Fibroblast of lung (primary cell): Measurements from ENCODE around the gene KCNC2. TPM values are rescaled to one million over a fixed set of nuclear protein-coding genes. Genes with fewer than 3 reads are reported as not detected.

ENCODE experiments used
- DNase-seq, 2 donors: peaks; one replicate each; pipeline versions ENCODE4 v3.0.0 to v3.0.0-alpha.2; 2010; ENCODE audit warnings: low read depth in 2 of 2
- H2AFZ ChIP-seq: 2 replicates; pipeline ENCODE4 v1.5.1; 2012; ENCODE audit warnings: low read length, control low read depth, inconsistent platforms
- H3K27ac ChIP-seq: 2 replicates; pipeline ENCODE4 v1.5.1; 2011; ENCODE audit warnings: low read length, control low read depth; ENCODE audit not compliant: insufficient read depth
- H3K27me3 ChIP-seq: 2 replicates; pipeline ENCODE4 v1.5.1; 2011; ENCODE audit warnings: mild to moderate bottlenecking, low read length; ENCODE audit not compliant: control insufficient read depth, insufficient read depth
- H3K36me3 ChIP-seq: 2 replicates; pipeline ENCODE4 v1.5.1; 2011; ENCODE audit warnings: low read length; ENCODE audit not compliant: control insufficient read depth, insufficient read depth
- H3K4me1 ChIP-seq: 2 replicates; pipeline ENCODE4 v1.5.1; 2011; ENCODE audit warnings: low read length; ENCODE audit not compliant: control insufficient read depth, insufficient read depth; ENCODE audit errors: extremely low read depth
- H3K4me2 ChIP-seq: 2 replicates; pipeline ENCODE4 v1.5.1; 2011; ENCODE audit warnings: low read length, control low read depth; ENCODE audit not compliant: insufficient read depth; ENCODE audit errors: extremely low read depth
- H3K4me3 ChIP-seq, 4 experiments: fragments of 200-600 bp in 1 of 4; sonication (generic) in 1 of 4; replicated peaks in 1 of 4; 2 replicates each; pipeline ENCODE4 v1.5.1; 2011 to 2016; ENCODE audit warnings: low read length in 4 of 4, low read depth in 3 of 4, mild to moderate bottlenecking in 3 of 4, control low read depth in 2 of 4, inconsistent platforms in 1 of 4, mixed read lengths in 1 of 4; ENCODE audit not compliant: insufficient read depth in 1 of 4; ENCODE audit errors: control extremely low read depth in 1 of 4
- H3K79me2 ChIP-seq: 2 replicates; pipeline ENCODE4 v1.5.1; 2012; ENCODE audit warnings: mild to moderate bottlenecking, low read length, inconsistent platforms; ENCODE audit not compliant: control insufficient read depth, insufficient read depth
- H3K9ac ChIP-seq: 2 replicates; pipeline ENCODE4 v1.5.1; 2011; ENCODE audit warnings: mild to moderate bottlenecking, low read length, control low read depth; ENCODE audit not compliant: insufficient read depth
- H3K9me3 ChIP-seq: 2 replicates; pipeline ENCODE4 v1.5.1; 2012; ENCODE audit warnings: low read depth, low read length; ENCODE audit not compliant: control insufficient read depth, insufficient read depth
- H4K20me1 ChIP-seq: 2 replicates; pipeline ENCODE4 v1.5.1; 2011; ENCODE audit warnings: low read length; ENCODE audit not compliant: control insufficient read depth, insufficient read depth; ENCODE audit errors: extremely low read depth
- CTCF ChIP-seq, 2 donors: IDR thresholded peaks in 1 of 2; conservative IDR thresholded peaks in 1 of 2; 1 replicate in 1 of 2; 2 replicates in 1 of 2; pipeline ENCODE4 v1.5.1; 2011 to 2012; ENCODE audit warnings: low read length in 2 of 2, control low read depth in 1 of 2, inconsistent platforms in 1 of 2, low read depth in 1 of 2, mild to moderate bottlenecking in 1 of 2
- EZH2 ChIP-seq: IDR thresholded peaks from 2 replicates; pipeline ENCODE4 v1.5.1; 2012; ENCODE audit warnings: low read length, control low read depth, mild to moderate bottlenecking; ENCODE audit errors: missing control alignments
- polyA plus RNA-seq, 2 donors: library from polyadenylated mRNA; depleted of rRNA in 1 of 2; stranded (reverse) in 1 of 2; unstranded in 1 of 2; fragments of >200 nt; gene quantifications; 2 replicates each; pipeline ENCODE4 v1.2.1, GENCODE V29; 2011 to 2012; ENCODE audit warnings: missing spikeins in 1 of 2
- total RNA-seq: library from RNA; depleted of rRNA; stranded (reverse); fragments of >200 nt; gene quantifications from 2 replicates; pipeline ENCODE4 v1.2.1, GENCODE V29; 2014

The KCNC2 gene
- total and polyA plus RNA-seq, 2 donors (not counting 1 experiment from before 2014, with no cell fraction given), result not detected

GRCh38 chr12:75058228-75058627 lies 151.4 kb downstream of the KCNC2 start:
- Histone ChIP-seq H3K79me2 (no peaks in the 10 kb centered on the region), H3K9ac (no peak overlapping the region), H3K4me1 (no peaks in the 10 kb centered on the region), H3K4me2 (no peak overlapping the region), H3K27me3 (no peaks in the 10 kb centered on the region), H3K4me3 (no peak overlapping the region), H3K9me3 (no peaks in the 10 kb centered on the region), H3K27ac (no peak overlapping the region), H4K20me1 (no peaks in the 10 kb centered on the region), H2AFZ (no peak overlapping the region), H3K36me3 (no peaks in the 10 kb centered on the region)
- TF ChIP-seq CTCF (conservative IDR thresholded peaks at IDR 0.05 in 1 of 2, IDR thresholded peaks at IDR 0.05 in 1 of 2; ENCODE audit: low read depth in 1 of 2, low read length in 2 of 2), result no peak
- TF ChIP-seq EZH2, result no peak
- DNase-seq, result no peak

GRCh38 chr12:75048767-75049166 lies 160.9 kb downstream of the KCNC2 start:
- H3K4me2 ChIP-seq, result no peak overlapping the region
- TF ChIP-seq EZH2, result no peak
- H3K9me3 ChIP-seq, result no peaks in the 10 kb centered on the region
- no peaks in the 10 kb centered on the region for H3K4me1 ChIP-seq
- H3K36me3 ChIP-seq, result no peaks in the 10 kb centered on the region
- no peak overlapping the region for H2AFZ ChIP-seq
- H3K79me2 ChIP-seq, result no peaks in the 10 kb centered on the region
- H4K20me1 ChIP-seq, result no peaks in the 10 kb centered on the region
- H3K27me3 ChIP-seq, result no peaks in the 10 kb centered on the region
- H3K27ac ChIP-seq, result no peak overlapping the region
- no peak overlapping the region for H3K9ac ChIP-seq
- H3K4me3 ChIP-seq, result no peak overlapping the region
- DNase-seq, result no peak

GRCh38 chr12:75047885-75048525 lies 161.6 kb downstream of the KCNC2 start:
- Histone ChIP-seq H3K27ac (no peak overlapping the region), H3K4me2 (no peak overlapping the region), H3K27me3 (no peaks in the 10 kb centered on the region), H4K20me1 (no peaks in the 10 kb centered on the region), H3K79me2 (no peaks in the 10 kb centered on the region), H2AFZ (no peak overlapping the region), H3K9me3 (no peaks in the 10 kb centered on the region), H3K9ac (no peak overlapping the region), H3K36me3 (no peaks in the 10 kb centered on the region), H3K4me3 (no peak overlapping the region), H3K4me1 (no peaks in the 10 kb centered on the region)
- no peak for TF ChIP-seq EZH2
- no peak for TF ChIP-seq CTCF (conservative IDR thresholded peaks at IDR 0.05 in 1 of 2, IDR thresholded peaks at IDR 0.05 in 1 of 2; ENCODE audit: low read depth in 1 of 2, low read length in 2 of 2)
- no peak for DNase-seq
